Stimulated activated naive B cell treated with anti-CD40 and anti-IgM and Interleukin-4, amounts not matched to agents 10 μg/mL and 1 μg/mL and 100 μg/mL, for 72 hours (primary cell): Measurements from ENCODE around the gene GNAS.
A peak's percentile ranks its signal among the peaks of the same experiment; 100 is the strongest.

Source experiments
- ATAC-seq, 2 donors: fragments of 150-1000 bp; cut with Tn5 transposase; replicated peaks; 2 replicates each; pipeline ENCODE4 v1.10.0; 2021; ENCODE audit warnings: moderate library complexity in 1 of 2
- DNase-seq: peaks from one replicate; pipeline ENCODE4 v3.0.0; 2021
- H3K27ac Mint-ChIP-seq: one replicate; pipeline ENCODE4 v1.8.0; 2022; ENCODE audit warnings: mild to moderate bottlenecking, mixed read lengths
- H3K27me3 Mint-ChIP-seq, 2 donors: one replicate each; pipeline ENCODE4 v1.8.0; 2022; ENCODE audit warnings: mixed read lengths in 2 of 2
- H3K36me3 Mint-ChIP-seq, 2 donors: one replicate each; pipeline ENCODE4 v1.8.0; 2022; ENCODE audit warnings: mixed read lengths in 2 of 2, mild to moderate bottlenecking in 1 of 2
- H3K4me1 Mint-ChIP-seq, 2 donors: one replicate each; pipeline ENCODE4 v1.8.0; 2022; ENCODE audit warnings: mixed read lengths in 2 of 2, mild to moderate bottlenecking in 1 of 2
- H3K4me3 Mint-ChIP-seq, 2 donors: one replicate each; pipeline ENCODE4 v1.8.0; 2022; ENCODE audit warnings: mild to moderate bottlenecking in 2 of 2, mixed read lengths in 2 of 2, moderate library complexity in 1 of 2
- H3K9me3 Mint-ChIP-seq, 2 donors: one replicate each; pipeline ENCODE4 v1.8.0; 2022; ENCODE audit warnings: mixed read lengths in 2 of 2, mild to moderate bottlenecking in 1 of 2

Gene GNAS

DNA sequence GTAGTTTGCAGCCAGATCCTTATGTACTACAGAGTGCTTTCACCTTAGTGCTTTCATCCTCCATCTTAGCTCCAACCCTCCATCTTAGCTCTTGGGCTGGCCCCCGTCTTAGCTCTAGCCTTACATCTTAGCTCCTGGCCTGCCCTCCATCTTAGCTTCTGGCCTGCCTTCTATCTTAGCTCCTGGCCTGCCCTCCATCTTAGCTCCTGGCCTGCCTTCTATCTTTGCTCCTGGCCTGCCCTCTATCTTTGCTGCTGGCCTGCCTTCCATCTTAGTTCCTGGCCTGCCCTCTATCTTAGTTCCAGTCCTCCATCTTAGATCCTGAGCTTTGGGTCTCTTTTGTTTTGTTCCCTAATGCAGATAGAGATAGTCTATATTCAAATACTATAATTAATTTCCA is 22.0 kb downstream of the GNAS start:
- Mint-ChIP-seq H3K27ac (peak overlapping the region; percentile 33), H3K27me3 (peaks cover 0 to 5% of the 10 kb centered on the region in 2 donors), H3K36me3 (no peaks in the 10 kb centered on the region), H3K4me1 (peaks cover 12% of the 10 kb centered on the region in 2 donors), H3K4me3 (no peak overlapping the region), H3K9me3 (no peaks in the 10 kb centered on the region)
- ATAC-seq: no peak
- no peak for DNase-seq

DNA sequence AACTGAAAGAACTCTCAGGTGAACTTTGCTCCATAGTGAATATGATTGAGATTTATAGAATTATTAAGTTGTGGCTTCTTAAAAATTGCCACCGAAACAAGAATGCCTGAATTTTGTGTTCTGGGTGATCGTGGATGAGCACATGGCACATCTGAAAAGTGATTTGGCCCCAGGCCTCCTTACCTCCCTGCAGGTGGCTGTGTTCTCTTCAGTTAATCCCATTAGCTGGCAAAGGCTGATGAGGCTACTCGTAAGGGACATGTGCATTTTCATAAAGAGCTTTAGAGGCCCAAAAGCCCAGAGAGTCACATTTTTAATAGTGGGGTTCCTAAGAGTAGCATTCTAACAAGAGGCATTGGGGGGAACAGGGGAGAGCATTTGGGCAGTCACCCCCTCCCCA is 22.6 kb downstream of the GNAS start:
- DNase-seq: no peak
- Mint-ChIP-seq H3K4me1 (peaks cover 10 to 11% of the 10 kb centered on the region in 2 donors), H3K36me3 (no peaks in the 10 kb centered on the region), H3K27ac (no peak overlapping the region), H3K27me3 (peaks cover 0 to 3% of the 10 kb centered on the region in 2 donors), H3K4me3 (no peak overlapping the region), H3K9me3 (no peaks in the 10 kb centered on the region)
- ATAC-seq: no peak

DNA sequence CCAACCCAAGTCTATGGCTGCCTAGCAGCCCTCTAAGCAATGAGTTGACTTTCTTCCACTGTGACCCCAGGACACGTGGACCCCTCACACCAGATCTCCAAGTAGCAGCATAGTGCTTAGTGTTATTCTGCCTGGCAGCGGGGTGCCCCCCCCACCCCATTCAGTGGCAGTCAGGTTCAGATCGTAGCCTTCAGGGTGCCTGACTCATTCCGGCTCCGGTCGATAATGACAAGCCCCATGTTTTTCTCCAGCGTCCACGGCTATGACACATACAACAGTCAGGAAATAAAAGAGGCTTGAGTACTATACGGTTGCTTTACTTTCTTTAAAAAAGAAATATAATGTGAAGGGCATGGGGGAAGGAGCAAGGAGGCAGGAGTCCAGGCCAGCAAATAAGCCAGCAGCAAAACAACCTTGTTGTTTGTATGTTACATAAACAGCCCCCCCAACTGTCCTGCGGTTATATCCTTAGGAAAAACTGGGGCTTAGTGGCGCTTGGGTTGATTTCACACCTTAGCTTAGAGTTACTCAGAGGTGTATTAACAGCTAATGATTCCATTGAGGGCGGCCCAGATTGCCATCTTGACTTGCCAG is 23.1 kb downstream of the GNAS start:
- no peak overlapping the region for H3K4me3 Mint-ChIP-seq
- no peaks in the 10 kb centered on the region for H3K36me3 Mint-ChIP-seq
- DNase-seq: no peak
- H3K9me3 Mint-ChIP-seq: no peaks in the 10 kb centered on the region
- H3K27me3 Mint-ChIP-seq: no peaks in the 10 kb centered on the region
- ATAC-seq: no peak
- no peak overlapping the region for H3K27ac Mint-ChIP-seq
- peaks cover 4 to 6% of the 10 kb centered on the region in 2 donors for H3K4me1 Mint-ChIP-seq

DNA sequence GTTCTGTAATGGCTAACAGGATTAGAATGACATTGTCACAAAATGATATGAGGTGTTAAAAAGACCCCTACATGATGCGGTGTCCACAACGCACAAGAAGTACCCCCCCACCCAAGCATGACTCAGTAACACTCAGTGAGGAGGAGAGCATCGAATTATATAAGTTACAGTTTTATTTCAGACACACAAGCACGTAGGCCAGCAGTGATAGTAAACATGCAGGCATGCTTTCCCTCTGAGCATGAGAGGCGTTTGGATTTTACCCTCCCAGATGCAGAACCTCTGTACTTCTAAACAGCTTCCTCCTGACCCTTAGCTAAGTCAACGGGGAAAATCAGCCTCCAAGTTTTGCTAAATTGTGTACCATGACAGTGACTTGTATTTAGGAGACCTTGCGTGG is 23.9 kb downstream of the GNAS start:
- no peak for ATAC-seq
- no peaks in the 10 kb centered on the region for H3K36me3 Mint-ChIP-seq
- H3K9me3 Mint-ChIP-seq: no peaks in the 10 kb centered on the region
- peaks cover 0 to 2% of the 10 kb centered on the region in 2 donors for H3K4me1 Mint-ChIP-seq
- no peak overlapping the region for H3K27ac Mint-ChIP-seq
- DNase-seq: no peak
- no peaks in the 10 kb centered on the region for H3K27me3 Mint-ChIP-seq
- no peak overlapping the region for H3K4me3 Mint-ChIP-seq

DNA sequence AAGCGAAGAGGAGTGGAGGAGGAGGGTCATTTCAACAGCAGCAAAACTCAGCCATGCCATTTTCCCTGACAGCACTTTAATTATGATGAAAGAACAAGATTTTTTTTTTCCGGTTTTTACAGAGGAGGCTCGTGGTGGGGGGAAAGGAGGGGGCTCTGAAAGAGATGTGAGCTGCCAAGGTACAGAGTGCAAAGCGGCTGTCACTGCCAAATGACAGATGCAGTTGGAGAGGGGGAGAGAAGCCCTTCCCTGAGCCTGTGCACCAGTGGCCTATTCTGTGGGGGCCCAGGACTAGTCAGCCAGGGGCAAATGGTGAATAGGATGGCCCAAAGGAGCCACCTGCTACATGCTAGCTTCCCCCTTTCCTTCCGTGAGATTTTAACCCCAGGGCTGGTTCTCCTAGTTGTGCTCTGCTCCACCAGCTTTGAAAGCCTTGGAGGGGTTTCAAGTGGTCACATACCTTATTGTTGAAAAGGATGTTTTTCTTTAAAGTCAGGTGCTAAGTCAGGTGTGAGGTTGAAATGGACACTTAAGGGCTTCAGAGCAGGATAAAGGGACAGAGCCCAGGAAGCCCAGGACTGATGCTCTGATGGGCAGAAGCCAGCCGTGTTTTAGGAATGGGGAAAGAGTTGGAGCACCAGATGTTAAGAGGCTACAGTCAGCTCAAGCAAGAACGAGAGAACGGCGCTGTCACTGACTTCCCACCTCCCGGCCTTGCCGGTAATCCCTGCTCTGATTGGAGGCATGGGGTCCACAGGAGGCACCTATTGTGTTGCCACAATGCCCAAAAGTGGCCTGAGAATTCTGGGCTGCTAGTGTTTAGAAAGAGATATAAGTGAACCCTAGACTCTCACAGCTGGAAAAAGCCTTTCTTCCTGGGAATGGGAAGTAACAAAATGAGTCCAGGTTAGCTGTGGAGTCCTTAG is 24.8 kb downstream of the GNAS start:
- Mint-ChIP-seq H3K36me3 (no peaks in the 10 kb centered on the region), H3K9me3 (no peaks in the 10 kb centered on the region), H3K27me3 (no peaks in the 10 kb centered on the region), H3K27ac (no peak overlapping the region), H3K4me1 (peaks cover 0 to 2% of the 10 kb centered on the region in 2 donors), H3K4me3 (no peak overlapping the region)
- no peak for DNase-seq
- ATAC-seq: no peak

DNA sequence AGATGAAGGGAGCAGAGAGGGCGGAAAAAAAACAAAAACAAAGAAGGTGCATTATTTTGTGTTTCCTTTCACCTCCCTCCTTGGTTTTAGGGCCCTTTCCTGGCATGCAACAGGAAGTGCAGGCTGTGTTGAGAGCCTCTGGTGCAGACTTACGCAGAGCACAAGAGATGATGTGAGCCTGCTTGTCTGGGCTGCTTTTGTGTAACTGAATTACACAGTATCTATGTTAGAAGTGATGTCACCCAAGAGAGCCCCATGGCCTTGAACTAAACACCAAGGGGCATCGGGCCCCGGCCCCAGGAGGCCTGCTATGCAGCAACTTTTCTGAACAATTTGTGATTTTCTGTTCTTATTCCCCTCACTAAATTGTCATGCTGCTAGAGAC is 25.5 kb downstream of the GNAS start:
- H3K27ac Mint-ChIP-seq: no peak overlapping the region
- DNase-seq (no peak), ATAC-seq (no peak)
- H3K9me3 Mint-ChIP-seq: no peaks in the 10 kb centered on the region
- H3K27me3 Mint-ChIP-seq: no peaks in the 10 kb centered on the region
- H3K36me3 Mint-ChIP-seq: peaks cover 1 to 3% of the 10 kb centered on the region in 2 donors
- H3K4me3 Mint-ChIP-seq: no peak overlapping the region
- H3K4me1 Mint-ChIP-seq: no peaks in the 10 kb centered on the region

DNA sequence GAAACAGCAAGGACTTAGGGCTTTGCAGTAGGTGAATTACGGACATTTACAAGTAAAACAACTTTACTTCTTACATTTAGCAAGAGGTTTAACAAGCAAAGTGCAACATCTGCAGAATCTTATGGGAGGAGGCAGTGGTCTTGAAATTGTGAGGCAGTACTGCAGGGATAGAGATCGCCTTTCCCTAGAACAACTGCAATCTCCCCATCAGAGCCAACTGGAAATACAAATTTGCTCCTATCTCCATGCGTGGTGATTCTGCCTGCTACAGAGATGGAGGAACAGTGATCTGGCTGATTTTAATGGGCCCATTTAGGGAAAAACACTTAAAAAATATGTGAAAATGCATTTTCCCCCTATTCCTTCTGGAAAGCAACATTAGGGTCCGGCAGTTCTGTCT is 25.9 kb downstream of the GNAS start:
- Mint-ChIP-seq H3K27me3 (no peaks in the 10 kb centered on the region), H3K9me3 (no peaks in the 10 kb centered on the region), H3K4me1 (no peaks in the 10 kb centered on the region), H3K36me3 (peaks cover 1 to 3% of the 10 kb centered on the region in 2 donors), H3K27ac (no peak overlapping the region), H3K4me3 (no peak overlapping the region)
- ATAC-seq (no peak), DNase-seq (no peak)

DNA sequence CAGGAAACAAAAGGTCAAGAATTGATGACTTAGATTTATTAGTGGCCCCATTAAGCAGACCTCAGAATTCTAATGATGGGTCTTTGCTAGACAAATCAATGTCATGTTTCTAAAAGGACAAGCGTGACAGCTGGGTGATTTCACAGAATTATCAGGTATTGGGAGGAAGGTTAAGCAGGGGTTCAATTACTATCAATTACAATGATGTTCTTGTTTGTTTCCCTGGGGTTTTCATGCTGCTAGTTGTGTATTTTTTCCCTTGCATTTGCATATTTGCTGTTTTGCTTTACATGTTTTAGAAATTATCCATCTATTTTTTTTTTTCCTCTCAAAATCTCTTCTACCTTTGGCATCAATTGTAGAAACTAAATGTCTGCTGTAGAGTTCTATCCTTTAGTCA is 27.9 kb downstream of the GNAS start:
- DNase-seq (no peak), ATAC-seq (no peak)
- Mint-ChIP-seq H3K4me3 (no peak overlapping the region), H3K36me3 (peaks cover 1 to 7% of the 10 kb centered on the region in 2 donors), H3K27me3 (no peaks in the 10 kb centered on the region), H3K27ac (no peak overlapping the region), H3K4me1 (peaks cover 4 to 8% of the 10 kb centered on the region in 2 donors), H3K9me3 (no peaks in the 10 kb centered on the region)

DNA sequence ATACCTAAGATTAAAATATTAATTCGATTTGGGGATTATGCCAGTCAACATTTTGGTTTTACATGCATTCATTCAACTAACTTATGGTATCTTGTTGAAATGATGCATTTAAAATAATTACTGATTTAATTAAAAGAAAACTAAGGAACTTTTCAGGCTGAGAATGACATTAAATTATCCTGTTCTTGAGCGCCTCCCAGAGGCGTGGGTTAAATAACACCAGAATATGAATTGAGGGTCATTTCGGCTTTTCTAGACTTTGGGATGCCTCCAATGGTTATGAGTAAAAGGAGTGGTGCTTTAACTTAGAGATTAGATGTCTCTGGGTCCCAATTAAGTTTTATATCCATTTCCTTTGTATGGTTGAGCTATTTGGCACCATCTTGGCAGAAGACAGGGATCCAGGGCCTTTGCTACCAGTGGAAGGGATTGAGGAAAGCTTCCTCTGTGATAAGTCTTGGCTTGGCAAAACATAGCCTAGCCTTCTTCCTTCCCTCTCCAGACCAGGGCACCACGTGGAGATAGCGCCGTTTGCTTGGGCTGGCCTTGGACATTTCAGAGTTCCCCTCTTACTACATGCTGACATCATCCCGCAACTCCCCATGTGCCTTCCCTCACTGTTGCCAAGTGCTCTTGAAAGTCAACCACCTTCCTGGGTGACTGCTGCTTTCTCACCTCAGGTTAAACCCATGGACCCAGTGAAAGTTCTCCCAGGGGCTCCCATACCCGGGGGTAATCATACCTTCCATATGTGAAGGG is 28.7 kb downstream of the GNAS start:
- Mint-ChIP-seq H3K4me1 (peaks cover 4 to 8% of the 10 kb centered on the region in 2 donors), H3K27ac (no peak overlapping the region), H3K36me3 (peaks cover 1 to 7% of the 10 kb centered on the region in 2 donors), H3K9me3 (no peaks in the 10 kb centered on the region), H3K4me3 (no peak overlapping the region), H3K27me3 (no peaks in the 10 kb centered on the region)
- DNase-seq (no peak), ATAC-seq (no peak)

DNA sequence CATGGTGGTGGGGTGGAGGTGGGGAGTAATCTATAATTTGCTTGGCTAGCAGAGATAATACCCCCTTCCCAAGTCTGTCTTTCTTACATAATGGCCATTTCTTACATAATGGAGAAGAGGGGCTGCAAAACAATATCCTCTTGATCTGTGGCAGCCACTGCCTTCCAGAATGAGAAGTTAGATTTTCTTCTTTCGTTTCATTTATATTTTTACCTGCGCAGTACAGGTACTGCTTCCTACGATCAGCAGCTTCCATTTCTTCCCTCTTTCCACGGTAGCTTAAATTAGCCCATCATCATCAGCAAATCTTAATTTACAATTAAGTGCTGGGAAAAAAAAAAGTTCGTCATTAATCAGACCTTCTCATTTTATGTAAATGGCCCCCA is 30.2 kb downstream of the GNAS start:
- no peak for DNase-seq
- Mint-ChIP-seq H3K27me3 (no peaks in the 10 kb centered on the region), H3K4me3 (no peak overlapping the region), H3K27ac (no peak overlapping the region), H3K4me1 (peaks cover 11 to 23% of the 10 kb centered on the region in 2 donors), H3K9me3 (no peaks in the 10 kb centered on the region), H3K36me3 (peaks cover 1 to 7% of the 10 kb centered on the region in 2 donors)
- no peak for ATAC-seq

DNA sequence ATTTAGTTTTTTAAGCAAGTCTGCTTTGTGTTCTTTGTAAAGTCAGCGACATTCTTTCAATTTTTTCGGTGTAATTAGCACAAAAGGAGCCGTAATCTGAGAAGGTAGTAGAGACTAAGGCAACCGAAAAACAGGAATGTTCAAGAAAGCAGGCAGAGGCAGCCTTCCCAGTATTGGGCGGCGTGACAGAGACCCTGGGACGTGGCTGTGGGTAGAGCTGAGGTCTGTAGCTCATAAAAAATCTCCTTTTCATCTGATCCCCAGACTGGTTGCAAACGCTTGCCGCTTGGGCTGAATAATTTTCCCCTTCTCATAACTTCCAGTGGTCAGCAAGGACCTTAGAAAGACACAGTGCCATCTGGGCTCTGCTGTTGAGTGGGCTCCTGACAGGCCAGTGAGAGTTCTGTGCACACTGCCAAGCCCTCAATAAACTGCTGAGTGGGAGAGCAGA is 30.8 kb downstream of the GNAS start:
- no peak for ATAC-seq
- Mint-ChIP-seq H3K27me3 (no peaks in the 10 kb centered on the region), H3K27ac (no peak overlapping the region), H3K4me3 (no peak overlapping the region), H3K36me3 (peaks cover 1 to 7% of the 10 kb centered on the region in 2 donors), H3K9me3 (no peaks in the 10 kb centered on the region), H3K4me1 (peaks cover 14 to 28% of the 10 kb centered on the region in 2 donors)
- DNase-seq: no peak

DNA sequence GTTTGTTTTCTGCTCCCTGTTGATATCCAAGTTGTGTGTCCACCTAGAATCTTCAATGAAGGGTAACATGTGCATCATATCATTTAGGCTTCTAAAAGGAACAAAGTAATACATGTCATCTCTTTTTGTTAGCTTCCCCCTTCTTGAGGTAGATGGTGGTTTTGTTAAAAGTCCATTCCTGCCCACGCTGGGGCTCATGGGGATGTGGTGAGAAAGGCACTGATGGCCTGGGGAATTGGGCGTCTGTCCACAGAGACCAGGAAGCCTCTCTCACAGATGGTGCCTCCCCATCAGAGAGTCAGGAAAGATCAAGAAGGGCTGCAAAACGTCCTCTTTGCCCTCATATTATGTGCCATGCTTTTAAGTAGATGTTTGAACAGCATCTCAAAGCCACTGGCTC is 32.5 kb downstream of the GNAS start:
- H3K27ac Mint-ChIP-seq: no peak overlapping the region
- H3K4me3 Mint-ChIP-seq: no peak overlapping the region
- peak in 1 of 2 donors; percentile 5 for ATAC-seq
- no peak for DNase-seq
- H3K36me3 Mint-ChIP-seq: peaks cover 2 to 10% of the 10 kb centered on the region in 2 donors
- H3K27me3 Mint-ChIP-seq: no peaks in the 10 kb centered on the region
- H3K4me1 Mint-ChIP-seq: peaks cover 17 to 28% of the 10 kb centered on the region in 2 donors
- H3K9me3 Mint-ChIP-seq: no peaks in the 10 kb centered on the region

DNA sequence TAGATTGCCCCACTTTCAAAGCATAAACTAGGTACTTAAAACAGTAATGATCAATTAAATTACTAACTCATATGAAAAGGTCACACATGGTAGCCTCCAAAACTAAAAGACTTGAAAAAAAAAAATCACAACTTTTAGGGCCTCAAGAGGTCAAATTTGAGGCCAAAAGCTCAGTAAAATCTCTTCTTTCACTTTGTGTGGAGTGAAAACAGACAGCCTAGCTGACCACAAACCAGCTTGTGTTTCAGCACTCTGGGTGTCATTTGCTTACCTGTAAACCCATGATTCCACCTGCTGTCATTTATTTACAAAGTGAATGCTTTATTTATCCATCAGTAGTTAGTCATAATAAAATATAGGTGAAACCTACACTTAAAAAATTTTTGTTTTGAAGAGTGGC is 34.0 kb downstream of the GNAS start:
- Mint-ChIP-seq H3K36me3 (peaks cover 3 to 15% of the 10 kb centered on the region in 2 donors), H3K4me3 (no peak overlapping the region), H3K27me3 (no peaks in the 10 kb centered on the region), H3K9me3 (no peaks in the 10 kb centered on the region), H3K27ac (peak overlapping the region; percentile 20), H3K4me1 (peaks cover 17 to 28% of the 10 kb centered on the region in 2 donors)
- ATAC-seq (no peak), DNase-seq (no peak)

DNA sequence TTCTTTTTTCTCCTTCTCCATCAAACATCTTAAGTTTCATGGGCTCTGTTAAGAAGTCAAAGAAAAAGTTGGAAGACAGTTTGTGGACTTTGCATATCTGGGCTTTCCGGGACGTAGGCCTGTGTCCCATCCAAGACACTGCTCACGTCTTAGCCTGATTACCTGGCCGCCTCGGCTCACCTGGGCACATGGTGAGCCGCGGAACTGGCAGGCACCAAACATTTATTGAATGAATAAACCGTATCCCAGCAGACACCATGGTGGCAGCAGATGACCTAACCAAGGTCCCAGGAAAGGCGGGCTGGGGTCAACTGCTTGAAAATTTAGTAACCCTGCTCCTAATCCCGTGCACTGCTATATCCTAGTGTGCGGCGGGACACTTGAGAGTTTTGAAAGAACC is 35.6 kb downstream of the GNAS start:
- no peak for ATAC-seq

More for the DNA sequence above, 35.6 kb downstream of the GNAS start:
- Mint-ChIP-seq H3K36me3 (peaks cover 9 to 22% of the 10 kb centered on the region in 2 donors), H3K4me3 (peak overlapping the region; percentile 84 to 89), H3K27me3 (no peaks in the 10 kb centered on the region), H3K27ac (peak overlapping the region; percentile 88), H3K4me1 (peaks cover 19 to 34% of the 10 kb centered on the region in 2 donors), H3K9me3 (no peaks in the 10 kb centered on the region)
- DNase-seq: no peak
